Progenitor cell of endocrine pancreas (in vitro differentiated cells): ENCODE results near the gene THRB. TPM values are rescaled to one million over a fixed set of nuclear protein-coding genes. Genes with fewer than 3 reads are reported as not detected.

Experiments used
- DNase-seq: peaks from one replicate; pipeline ENCODE4 v3.0.0; 2021; ENCODE audit warnings: low spot score; ENCODE audit not compliant: unreplicated experiment
- H3K27ac Mint-ChIP-seq: 2 replicates; pipeline ENCODE4 v1.8.0; 2021; ENCODE audit warnings: mild to moderate bottlenecking, moderate library complexity, mixed read lengths
- H3K27me3 Mint-ChIP-seq: 2 replicates; pipeline ENCODE4 v1.8.0; 2021; ENCODE audit warnings: mixed read lengths
- H3K36me3 Mint-ChIP-seq: 2 replicates; pipeline ENCODE4 v1.8.0; 2022; ENCODE audit warnings: mixed read lengths; ENCODE audit not compliant: insufficient read depth
- H3K4me1 Mint-ChIP-seq: 2 replicates; pipeline ENCODE4 v1.8.0; 2021; ENCODE audit warnings: low read depth, mixed read lengths
- H3K4me3 Mint-ChIP-seq: 2 replicates; pipeline ENCODE4 v1.8.0; 2021; ENCODE audit warnings: low read depth, mild to moderate bottlenecking, moderate library complexity, mixed read lengths
- H3K9me3 Mint-ChIP-seq: 2 replicates; pipeline ENCODE4 v1.8.0; 2021; ENCODE audit warnings: low read depth, mixed read lengths
- CTCF ChIP-seq: fragments of 200-600 bp; sonication (generic); IDR thresholded peaks from one replicate; pipeline ENCODE4 v1.5.0; 2021; ENCODE audit warnings: antibody characterized with exemption, mild to moderate bottlenecking; ENCODE audit not compliant: unreplicated experiment
- total RNA-seq: library from RNA; stranded (reverse); gene quantifications from 2 replicates; pipeline ENCODE4 v1.2.1, GENCODE V29; 2021

The THRB gene
- total RNA-seq, 1 donor from 2014 or later = 19.7 TPM

- DNase-seq = no peak
- H3K36me3 Mint-ChIP-seq = peaks cover 1% of the 10 kb centered on the region
- no peaks in the 10 kb centered on the region for H3K4me1 Mint-ChIP-seq
- H3K4me3 Mint-ChIP-seq = no peak overlapping the region
- H3K27ac Mint-ChIP-seq = no peak overlapping the region
- no peak for TF ChIP-seq CTCF
- peaks cover 4% of the 10 kb centered on the region for H3K9me3 Mint-ChIP-seq
- H3K27me3 Mint-ChIP-seq = peaks cover 3% of the 10 kb centered on the region
These were observed 86.5 kb downstream of the THRB start for GRCh38 chr3:24407980-24408680.

- H3K9me3 Mint-ChIP-seq = peaks cover 4% of the 10 kb centered on the region
- H3K27ac Mint-ChIP-seq = no peak overlapping the region
- no peak overlapping the region for H3K4me3 Mint-ChIP-seq
- no peaks in the 10 kb centered on the region for H3K4me1 Mint-ChIP-seq
- H3K27me3 Mint-ChIP-seq = peaks cover 3% of the 10 kb centered on the region
- peaks cover 1% of the 10 kb centered on the region for H3K36me3 Mint-ChIP-seq
- TF ChIP-seq CTCF = no peak
- no peak for DNase-seq
These were observed 87.8 kb downstream of the THRB start for GRCh38 chr3:24406900-24407299.

- peaks cover 17% of the 10 kb centered on the region for H3K27me3 Mint-ChIP-seq
These were observed 89.6 kb downstream of the THRB start for GRCh38 chr3:24405057-24405456.

GRCh38 chr3:24401811-24402185 is 92.9 kb downstream of the THRB start:
- H3K4me3 Mint-ChIP-seq = no peak overlapping the region
- TF ChIP-seq CTCF = no peak
- H3K4me1 Mint-ChIP-seq = peaks cover 22% of the 10 kb centered on the region
- H3K27me3 Mint-ChIP-seq = peaks cover 26% of the 10 kb centered on the region
- H3K36me3 Mint-ChIP-seq = peaks cover 4% of the 10 kb centered on the region
- no peak overlapping the region for H3K27ac Mint-ChIP-seq
- no peak for DNase-seq
- peaks cover 4% of the 10 kb centered on the region for H3K9me3 Mint-ChIP-seq

More at GRCh38 chr3:24405057-24405456, 89.6 kb downstream of the THRB start:
- no peak for TF ChIP-seq CTCF
- peaks cover 1% of the 10 kb centered on the region for H3K36me3 Mint-ChIP-seq
- DNase-seq = no peak
- H3K9me3 Mint-ChIP-seq = peaks cover 4% of the 10 kb centered on the region
- H3K4me3 Mint-ChIP-seq = no peak overlapping the region
- H3K4me1 Mint-ChIP-seq = peaks cover 14% of the 10 kb centered on the region
- no peak overlapping the region for H3K27ac Mint-ChIP-seq

GRCh38 chr3:24401090-24401810 is 93.4 kb downstream of the THRB start:
- Mint-ChIP-seq H3K27me3 (peaks cover 31% of the 10 kb centered on the region), H3K4me3 (no peak overlapping the region), H3K4me1 (peaks cover 22% of the 10 kb centered on the region), H3K9me3 (peaks cover 4% of the 10 kb centered on the region), H3K36me3 (peaks cover 6% of the 10 kb centered on the region), H3K27ac (no peak overlapping the region)
- DNase-seq = no peak
- no peak for TF ChIP-seq CTCF
